ENCODE measurements around the gene NMRAL1.
A peak's percentile ranks its signal among the peaks of the same experiment; 100 is the strongest.

Gene NMRAL1

DNA sequence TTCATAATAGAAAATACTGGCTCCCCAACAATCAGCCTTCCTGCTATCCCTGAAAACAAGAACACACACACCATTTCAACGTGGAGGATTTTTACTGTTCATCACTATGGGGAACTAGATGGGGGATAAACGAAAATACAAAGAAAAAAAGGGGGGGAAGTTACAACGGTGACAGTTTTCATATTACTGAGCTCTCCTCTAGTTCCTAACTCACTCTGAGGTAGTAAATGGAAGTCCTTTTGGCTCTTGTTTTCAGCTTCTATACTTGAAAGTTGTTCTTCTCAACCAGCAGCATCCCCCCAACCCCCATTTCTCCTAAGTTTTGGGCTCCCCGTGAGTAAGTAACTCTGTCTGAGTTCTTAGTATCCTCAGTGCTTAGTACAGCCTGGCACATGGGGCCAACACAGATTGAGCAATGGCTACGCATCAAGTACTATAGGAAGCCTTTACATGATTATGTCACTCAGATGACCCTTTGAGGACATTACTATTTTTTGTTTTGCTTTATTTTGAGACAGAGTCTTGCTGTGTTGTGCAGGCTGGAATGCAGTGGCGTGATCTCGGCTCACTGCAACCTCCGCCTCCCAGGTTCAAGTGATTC, 53.8 kb downstream of the NMRAL1 start:
- no peak for DNase-seq

DNA sequence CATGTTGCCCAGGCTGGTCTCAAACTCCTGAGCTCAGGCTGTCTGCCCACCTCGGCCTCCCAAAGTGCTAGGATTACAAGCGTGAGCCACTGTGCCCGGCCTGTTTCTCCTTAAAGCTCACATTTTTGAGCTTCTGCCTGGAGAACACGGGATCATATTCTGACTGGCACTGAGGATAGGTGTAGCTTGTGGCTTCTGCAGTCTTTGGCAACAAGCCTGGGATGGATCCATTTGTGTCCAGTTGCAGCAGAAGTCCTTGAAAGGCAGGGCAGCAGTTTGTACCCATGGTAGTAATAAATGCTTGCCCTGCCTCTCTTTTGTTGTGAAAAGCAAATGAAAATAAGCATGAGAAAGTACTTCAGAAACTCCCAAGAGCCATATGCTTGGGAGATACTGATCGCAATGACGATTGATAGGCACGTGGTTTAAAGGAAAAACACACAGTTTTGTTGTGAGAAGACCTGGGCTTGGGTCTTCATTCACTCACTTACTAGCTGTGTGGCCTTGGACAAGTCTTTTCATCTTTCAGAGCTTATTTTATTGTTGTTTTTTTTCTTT, 54.9 kb downstream of the NMRAL1 start:
- DNase-seq, result no peak

DNA sequence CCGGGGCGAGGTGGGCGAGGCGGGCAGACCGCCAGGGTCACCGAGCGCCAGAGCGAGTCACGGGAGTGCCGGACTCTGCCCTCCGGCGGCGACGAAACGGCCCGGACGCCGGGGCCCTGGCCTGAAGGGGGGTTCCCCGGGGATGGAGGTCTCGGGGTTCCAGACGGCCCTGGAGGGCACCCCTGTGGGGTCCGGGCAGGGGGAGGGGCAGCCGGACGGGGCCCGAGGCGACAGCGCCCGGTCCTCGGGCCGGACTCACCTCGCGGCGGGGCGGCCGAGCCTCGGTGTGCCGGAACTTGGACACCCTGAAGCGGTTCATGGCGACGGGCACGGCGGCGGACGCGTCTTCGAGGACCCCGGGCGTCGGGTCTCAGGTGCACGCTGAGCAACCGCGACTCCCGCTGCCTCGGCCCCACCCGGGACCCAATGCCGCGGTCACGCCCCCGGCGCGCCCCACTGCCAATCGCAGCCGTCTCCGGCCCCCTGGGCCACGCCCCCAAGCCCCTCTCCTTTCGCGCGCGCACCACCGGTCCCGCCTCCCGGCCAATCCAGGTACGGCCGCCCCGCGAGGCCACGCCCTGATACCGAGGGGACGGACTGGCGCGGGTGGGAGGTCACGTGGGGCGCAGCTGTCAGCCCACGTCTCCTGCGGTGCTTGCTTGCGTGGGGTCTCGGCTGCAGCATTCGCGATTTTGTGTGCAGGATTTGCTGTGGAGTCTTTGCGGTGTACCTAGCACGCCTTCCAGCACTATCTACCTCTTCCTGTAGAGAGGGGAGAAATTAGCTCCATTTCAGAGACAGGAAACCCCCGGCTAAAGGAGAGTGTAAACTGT, 58.0 kb downstream of the NMRAL1 start, which contains the start of gene CORO7:
Gene CORO7, minus strand, starts transcription at position 397 of the 833 bp plus-strand sequence. Its CDS starts 78 bp downstream, at position 319.
- DNase-seq, result peak; percentile 98

DNA sequence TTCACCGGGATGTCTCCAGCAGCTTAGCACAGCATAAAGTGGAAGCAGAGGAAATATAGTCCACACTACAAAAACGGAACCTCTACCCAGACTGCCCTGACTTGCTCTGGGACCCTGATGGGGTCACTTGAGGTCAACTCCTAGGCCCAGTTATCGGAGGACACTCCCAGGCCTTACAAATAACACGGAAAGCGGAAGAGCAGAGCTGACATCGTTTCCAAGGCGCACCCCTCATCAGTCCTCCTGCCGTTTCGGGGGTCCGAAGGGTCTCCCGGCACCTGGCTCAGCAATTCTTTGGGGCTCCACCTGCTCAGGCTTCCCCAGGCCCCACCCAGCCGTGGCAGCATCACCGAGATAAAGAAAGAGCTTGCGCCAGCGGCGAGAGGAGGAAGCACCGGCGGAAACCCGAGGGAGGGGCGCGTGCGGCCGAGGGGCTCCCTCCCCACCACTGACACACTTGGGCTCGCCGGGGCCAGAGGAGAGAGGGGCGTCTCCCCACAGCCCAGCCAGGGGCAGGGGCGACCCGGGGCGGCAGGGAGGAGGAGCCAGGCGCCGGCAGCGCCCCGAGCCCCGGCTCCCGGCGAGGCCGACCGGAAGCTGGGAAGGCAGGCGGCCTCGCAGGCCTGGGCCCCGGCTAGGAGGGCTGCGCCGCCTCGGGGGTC, 58.8 kb downstream of the NMRAL1 start:
- peak; percentile 56 for DNase-seq

DNA sequence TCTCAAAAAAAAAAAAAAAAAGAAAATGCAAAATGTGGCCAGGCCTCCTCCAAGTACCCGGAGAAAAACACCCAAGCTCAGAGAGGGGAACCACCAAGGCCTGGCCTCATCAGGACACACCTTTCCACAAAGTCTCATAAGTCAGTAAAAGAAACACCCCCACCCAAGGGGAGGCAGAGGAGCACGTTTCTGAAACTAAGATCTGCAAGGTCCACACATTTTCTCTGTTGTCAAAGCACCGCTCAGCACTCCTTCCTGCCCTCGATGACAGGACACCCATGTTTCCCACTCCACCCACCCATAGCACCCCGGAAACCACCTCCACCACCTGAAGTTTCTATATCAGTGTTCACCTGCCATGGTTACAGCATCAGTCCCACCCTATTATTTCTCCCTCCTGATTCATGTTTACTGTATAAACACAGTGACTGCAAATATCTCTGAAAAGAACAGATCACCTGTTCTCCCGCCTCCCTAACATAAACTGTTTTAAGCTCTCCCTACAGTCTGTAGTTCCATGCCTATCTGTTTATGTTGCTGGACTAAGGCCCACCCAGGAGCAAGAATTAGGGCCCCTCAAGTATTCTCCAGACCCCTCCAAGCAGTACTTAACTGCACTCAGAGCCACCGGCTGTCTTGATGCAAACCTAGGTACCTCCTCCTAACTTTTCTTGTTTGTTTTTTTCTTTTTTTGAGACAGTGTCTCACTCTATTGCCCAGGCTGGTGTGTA, 60.1 kb downstream of the NMRAL1 start:
- peak; percentile 90 for DNase-seq

DNA sequence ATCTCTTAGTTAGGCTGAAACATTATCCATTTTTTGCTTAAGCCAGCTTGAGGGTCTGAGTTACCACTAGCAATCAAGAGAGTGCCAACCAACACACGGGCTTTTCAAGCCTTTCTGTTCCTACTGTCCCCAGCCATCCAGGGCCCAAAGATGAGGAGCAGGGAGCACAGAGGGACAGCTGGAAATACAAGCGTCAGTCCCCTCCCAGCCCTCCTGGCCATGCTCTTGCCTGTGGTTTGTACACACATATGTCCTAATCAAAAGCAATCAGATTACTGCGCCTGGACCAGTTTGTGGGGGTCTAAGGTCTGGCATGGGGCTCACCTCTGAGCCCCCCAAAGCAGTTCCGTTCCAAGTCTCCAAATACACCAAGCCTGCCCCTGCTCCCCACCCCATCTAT, 61.6 kb downstream of the NMRAL1 start:
- no peak for DNase-seq

DNA sequence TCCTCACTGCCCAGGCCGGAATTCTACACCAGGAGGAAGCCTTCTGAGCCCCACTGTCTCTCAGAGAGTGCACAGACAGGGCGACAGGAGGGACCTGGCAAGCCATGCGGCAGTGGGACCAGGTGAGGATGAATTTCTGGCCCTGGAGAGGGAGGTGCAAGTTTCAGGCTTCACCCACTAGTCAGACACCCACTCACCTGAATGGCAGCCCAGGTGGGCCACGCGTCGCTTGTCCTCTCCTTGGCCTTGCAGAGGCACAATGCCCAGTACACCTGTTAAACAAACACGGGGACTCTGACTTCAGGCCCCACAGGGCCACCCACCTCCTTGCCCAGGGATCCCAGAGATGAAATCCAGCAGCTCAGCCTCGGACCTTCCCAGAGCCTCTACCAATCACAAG, 62.3 kb downstream of the NMRAL1 start:
- no peak for DNase-seq
